Retina (tissue), 1 donor: ENCODE results near the gene SYCP3.
"Not testable (repeated sequence)": the region's sequence is repeated elsewhere in the genome, so short reads cannot be mapped to it uniquely, and the experiment has no call there.

ENCODE experiments used
- DNase-seq: peaks from one replicate; pipeline ENCODE4 v3.0.0-alpha.2; 2016

Gene SYCP3

DNA sequence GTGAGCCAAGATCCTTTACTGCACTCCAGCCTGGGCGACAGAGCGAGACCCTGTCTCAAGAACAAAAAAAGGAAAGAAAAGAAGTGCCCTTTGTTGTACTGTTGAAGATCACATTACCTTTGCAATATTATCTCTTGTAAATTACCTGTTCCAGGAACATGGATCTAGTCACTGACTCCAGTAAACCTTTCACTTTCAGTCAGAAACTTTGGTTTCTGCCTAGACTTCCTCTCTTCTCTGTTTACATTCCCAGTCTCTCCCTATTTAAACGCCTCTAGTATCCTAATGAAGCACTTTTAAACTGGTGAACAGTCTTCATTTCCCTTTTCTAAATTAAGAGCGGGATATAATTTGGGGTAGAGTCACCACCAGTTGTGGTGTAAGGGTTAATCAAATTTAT lies 29.0 kb downstream of the SYCP3 start:
- DNase-seq: no peak

DNA sequence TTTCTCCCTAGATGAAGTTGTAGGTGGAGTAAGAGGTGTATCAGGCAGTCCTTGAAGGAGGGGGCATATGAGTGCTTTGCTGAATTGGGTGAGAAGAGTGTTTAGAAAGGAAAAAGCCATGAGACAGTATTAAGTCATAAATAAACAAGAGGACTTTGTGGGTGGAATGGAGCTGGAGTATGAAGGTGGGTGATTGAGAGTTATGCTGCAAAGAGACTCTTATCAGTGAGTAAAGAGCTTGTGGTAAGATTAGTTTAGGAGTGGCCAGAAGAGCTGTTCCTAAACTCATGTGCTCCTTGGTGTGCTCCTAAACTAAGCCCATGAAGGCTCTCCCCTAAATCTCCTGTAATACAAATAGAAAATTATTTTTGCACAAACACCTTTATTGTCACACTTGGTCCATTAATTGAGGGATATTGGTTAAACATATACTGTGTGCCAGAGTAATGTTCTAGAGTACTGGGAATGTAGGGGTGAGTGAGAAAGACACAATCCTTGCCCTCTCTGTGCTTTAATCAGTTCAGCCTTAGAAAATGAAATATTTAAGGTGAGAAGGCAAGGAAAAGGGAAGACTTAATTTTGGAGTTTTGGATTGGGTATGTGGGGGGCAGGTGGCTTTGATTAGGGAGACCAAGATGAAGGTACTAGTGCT lies 32.0 kb downstream of the SYCP3 start:
- DNase-seq: no peak

DNA sequence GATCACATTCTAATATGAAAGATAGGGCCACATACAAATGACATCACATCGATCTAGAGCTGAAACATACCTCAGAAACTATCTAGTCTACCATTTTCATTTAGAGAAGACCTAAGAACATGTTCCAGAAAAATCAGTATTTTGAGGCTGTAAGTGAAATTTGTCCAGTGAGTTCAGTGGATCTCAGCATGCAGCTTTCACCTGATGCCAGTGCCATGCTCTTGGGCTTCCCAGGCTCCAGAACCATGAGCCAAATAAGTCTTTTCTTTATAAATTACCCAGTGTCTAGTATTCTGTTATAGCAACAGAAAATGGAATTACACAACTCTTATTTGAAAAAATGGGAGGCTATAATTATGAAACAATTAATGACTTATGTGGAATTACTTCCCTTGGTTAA lies 32.9 kb downstream of the SYCP3 start:
- DNase-seq: no peak

DNA sequence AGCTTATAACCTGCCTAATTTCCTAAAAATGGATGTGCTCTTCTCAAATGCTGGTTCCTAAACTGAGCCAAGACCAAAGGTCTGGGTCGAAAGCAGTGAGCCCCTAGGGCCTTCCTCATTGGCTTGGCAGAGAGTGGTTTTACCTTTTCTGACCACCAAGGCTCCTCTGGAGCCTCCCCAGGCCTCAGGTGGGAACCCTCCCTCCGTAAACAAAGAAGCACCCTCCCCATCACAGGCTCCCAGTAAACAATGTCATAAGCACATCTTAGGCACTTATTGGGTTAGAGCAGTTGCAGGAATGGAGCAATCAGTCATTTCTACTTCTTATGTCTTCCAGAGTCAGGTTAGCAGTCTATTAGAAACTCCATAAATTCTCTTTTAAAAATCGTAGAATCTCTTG lies 35.8 kb downstream of the SYCP3 start:
- no peak for DNase-seq

DNA sequence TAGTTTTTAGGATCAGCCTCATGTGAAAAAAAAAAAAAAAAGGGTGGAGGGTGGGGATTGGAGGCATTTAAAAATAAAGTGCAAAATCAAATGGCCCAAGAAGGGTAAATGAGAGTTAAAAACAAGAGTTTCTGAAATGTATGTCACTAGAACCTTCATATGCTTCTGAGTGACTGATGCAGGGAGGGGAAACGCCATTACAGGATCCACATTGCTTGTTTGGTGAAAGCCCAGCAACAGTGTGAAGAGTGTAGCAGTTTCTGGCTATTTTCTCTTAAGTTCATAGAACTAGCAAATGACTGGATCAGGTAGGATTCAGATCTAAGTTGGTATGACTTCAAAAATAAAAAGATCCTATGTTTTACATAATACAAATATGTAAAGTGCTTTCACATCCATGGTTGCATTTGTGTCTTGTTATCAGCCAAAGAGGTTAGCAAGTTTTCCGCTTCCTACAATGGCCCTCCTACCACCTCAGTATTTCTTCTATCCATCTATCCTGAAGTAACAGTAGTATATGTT lies 38.9 kb downstream of the SYCP3 start:
- DNase-seq: no peak

DNA sequence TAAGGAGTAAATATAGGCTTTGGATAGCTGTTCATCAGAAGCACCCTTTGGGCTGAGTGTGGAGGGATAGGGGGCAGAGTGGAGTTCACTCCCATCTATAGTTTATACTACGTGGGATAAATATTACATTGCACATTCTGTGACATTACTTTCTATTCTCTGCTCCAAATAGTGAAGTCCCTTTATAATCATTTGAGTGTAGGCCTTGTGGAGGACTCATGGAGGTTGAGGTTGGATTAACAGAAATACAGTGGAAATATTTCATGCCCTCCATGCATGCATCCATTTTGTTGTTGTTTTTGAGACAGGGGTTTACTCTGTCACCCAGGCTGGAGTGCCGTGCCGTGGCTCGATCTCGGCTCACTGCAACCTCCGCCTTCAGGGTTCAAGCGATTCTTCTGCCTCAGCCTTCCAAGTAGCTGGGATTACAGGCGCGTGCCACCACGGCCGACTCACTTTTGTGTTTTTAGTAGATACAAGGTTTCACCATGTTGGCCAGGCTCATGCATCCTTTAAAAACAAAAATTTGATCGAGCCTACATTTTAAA lies 40.4 kb downstream of the SYCP3 start:
- DNase-seq: no peak

DNA sequence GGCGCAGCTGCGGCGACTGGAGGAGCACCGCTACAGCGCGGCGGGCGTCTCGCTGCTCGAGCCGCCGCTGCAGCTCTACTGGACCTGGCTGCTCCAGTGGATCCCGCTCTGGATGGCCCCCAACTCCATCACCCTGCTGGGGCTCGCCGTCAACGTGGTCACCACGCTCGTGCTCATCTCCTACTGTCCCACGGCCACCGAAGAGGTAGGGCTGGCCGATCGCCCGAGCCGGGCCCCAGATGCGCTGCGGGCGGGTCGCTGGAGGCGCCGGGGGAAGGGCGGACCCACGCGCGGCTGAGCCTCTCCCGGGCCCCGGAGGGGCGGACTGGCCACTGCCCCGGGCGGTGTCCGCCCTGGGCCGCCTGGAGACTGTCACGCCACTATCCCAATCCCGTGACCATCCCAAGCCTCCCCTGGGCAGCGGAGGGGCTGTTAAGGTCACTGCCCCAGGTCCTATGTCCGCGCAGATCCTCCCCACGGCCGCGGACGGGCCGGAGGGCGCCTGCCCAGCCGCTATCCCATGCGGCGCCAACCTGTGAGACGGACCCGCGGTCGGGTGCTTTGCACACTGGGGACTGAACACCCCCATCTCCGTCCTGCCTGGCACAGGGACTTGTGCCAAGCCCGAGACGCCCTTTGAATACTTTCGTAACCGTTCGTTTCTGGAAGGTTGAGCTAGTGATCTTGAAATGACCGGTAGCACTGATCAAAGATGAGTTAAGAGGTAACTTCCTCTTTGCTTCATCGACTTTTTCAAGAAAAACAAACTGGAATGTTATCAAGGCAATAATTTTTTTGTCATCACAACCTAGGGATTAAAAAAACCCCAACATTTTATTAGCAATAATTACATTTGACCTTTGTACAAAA lies 41.1 kb downstream of the SYCP3 start:
- peak; percentile 88 for DNase-seq

DNA sequence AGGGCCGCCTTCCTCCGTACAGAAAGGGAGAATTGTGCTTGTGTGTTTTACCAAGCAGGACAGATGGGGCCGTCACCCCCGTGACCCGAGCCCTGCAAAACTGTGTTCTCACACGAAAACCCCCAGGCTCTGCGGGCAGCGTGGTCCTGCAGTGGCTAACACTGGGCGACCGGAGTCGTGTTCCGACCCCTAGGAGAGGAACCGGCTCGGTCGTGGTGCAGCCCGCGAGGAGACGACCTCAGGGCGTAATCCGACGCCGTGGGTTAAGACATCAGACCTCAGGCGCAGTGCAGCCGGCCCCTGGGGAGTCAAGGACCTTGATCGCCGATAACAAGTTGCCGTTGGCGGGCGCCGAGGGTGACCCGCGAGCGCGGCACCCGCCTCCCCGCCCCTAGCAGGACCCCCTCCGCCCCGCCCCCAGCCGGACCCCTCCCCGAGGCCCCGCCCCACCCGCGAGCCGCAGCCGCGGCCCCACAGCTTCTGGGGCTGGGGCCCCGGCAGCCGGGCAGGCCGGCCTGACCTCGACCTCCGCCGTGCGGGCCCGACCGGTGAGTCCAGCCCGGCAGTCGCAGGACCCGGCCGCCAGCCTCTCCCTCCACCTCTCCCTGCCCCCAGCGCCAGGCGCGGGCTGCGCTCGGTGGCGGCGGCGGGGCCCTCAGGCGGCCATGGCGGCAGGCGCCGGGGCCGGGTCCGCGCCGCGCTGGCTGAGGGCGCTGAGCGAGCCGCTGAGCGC lies 41.9 kb downstream of the SYCP3 start, which contains the start of gene CHPT1:
TSS of gene CHPT1 (plus strand) at position 444 of the 733 bp plus-strand sequence. CDS start at position 666, 222 bp downstream.
- DNase-seq: peak; percentile 88

DNA sequence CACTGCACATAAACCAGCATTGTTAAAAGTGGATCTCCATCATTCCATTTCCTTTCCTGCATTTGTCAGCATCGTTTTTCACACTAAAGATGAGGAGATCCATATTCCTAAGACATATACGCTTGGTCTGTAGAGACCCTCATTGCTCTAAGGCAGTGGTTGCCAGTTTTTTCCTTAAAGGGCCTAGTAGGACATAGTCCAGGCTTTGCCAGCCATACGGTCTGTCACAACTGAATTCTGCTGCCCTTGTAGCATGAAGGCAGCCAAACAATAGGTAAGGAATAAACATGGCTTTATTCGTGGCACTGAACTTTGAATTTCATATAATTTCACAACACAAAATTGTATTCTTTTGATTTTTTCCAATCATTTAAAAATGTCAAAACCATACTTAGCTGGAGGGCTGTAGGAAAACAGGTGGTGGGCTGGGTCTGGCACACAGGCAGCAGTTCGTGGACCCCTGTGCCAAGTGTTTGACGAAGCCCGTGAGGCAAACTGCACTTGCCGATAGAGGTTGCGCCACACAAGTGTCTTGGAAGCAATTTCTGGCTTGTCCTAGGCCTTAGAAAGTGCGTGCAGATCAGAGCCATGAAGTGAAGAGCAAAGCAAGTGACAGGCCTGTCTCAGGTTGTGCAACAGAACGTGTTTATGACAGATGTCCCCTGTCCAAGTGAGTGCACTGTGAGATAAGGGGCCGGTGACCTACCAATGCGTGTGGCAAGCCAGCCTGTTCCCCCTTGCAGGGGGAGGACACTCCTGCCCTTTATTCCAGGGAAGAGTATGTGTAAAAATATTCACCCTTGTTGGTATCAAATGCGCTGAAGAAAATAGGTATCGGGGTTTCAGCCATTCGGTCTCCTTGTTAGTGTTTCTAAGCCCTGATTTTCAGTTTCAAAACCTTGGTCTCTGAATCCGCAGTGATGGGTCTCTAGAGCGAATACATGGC lies 42.7 kb downstream of the SYCP3 start:
- no peak for DNase-seq

DNA sequence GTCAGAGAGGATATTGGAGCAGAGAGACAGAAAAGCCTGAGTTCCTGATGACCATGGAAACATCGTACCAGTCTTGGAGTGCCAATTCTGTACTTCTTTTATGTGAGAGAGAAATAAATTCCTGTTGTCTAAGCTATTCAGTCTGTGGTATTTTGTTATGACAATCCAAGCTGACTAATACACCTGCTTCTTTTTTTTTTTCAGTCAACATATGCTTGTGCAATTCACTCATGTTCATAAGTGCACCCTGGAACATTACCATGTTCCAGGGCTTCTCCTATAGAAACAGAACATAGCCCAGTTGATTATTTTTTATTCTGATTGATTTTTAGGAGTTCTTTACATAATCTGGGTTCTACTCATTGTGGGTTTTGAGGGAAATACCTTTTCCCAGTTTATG lies 43.6 kb downstream of the SYCP3 start:
- no peak for DNase-seq

DNA sequence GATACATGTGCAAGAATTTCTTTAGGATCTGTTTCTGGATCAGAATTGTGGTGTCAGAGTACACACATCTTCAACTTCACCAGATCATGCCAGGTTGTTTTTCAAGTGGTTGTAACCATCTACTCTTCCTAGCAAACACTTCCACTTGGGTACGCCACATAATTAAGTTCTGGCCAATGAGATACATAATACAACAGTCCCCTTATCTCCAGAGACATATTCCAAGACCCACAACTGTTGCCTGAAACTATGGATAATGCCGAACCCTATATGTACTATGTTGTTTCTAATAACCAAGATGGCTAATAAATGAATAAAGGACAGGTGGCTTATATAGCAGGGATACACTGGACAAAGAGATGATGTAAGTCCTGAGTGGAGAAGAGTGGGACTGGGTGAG lies 44.3 kb downstream of the SYCP3 start:
- no peak for DNase-seq

DNA sequence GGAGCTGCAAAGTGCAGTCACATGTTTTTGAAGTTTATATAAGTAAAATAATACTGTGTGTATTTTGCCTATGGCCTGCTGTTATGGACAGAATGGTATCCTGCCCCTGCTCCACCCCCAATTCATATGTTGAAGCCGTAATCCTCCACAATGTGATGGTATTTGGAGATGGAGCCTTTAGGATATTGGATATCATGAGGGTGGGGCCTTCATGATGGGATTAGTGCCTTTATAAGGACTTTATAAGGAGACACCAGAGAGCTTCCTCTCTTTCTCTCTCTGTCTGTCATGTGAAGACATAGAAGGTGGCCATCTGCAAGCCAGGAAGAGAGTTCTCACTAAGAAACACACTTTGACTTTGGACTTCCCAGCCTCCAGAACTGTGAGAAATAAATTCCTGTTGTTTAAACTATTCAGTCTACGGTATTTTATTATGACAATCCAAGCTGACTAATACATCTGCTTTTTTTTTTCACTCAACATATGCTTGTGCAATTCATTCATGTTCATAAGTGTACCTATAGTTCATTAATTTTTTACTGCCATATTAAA lies 44.9 kb downstream of the SYCP3 start:
- DNase-seq: no peak

DNA sequence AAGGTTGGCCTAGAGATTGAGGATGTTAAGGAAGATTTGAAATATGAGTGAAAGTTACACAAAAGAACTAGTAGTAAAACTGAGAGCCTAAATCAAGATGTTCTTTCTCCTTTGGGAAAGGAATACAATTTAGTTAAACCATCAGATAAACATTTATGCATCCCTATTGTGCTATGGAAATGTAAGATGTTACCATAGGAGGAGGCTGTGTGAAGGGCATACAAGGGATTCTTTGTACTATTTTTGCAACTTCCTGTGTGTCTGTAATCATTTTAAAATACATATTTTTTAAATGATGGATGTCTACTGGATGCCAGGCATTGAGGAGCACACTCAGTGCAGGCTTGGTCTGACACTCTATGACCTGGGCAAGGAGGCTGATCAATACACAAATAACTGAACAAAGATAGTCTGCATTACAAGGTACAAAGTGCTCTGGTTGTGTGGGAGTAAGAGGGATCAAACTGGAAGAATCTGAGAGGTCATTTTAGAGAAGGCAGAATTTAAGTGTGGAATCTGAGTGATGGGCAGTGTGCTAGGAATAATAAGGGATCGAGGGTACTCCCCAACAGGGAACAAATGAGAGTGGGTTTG lies 47.7 kb downstream of the SYCP3 start:
- DNase-seq: no peak

DNA sequence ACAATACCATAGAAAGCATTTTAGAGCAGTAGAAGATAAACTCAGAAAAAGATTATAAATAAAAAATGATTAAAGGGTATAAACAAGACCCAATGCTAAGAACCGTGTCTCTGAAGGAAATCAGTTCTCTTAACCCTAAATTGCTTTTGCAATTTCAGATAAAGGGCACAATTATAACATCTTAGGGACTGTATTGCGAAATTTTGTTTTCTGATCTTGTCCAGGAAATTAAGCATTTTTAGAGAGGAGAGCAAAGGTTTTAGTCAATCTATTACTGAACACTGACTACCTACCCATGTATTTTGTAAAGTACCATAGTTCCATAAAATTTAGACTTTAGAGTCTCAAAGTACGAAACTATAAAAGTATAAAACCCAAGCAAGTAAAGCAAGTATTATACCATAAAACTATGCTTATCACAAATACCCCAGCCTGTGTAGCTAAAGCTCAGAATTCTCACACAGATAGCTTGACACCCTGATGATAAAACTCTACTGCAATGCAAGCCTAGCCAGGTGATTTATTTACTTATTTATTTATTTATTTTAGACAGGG lies 48.6 kb downstream of the SYCP3 start:
- no peak for DNase-seq

DNA sequence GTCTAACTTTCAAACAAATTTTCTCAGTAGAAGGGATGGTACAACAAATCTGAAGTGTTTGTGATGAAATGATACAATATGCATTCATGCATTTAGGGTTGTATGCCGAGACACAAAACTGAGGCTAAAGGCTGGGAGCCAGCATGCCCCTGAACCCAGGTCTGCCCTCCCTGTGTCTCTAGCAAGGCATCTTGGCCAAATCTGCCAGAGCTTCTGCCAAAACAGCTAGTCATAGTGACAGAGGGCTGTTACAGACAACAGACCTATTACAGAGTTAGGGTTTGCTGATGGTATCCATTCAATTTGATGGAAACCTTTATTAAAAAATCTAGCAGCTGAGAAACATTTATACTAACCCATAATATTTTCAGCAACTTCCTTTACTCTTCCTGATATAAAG lies 53.1 kb downstream of the SYCP3 start:
- DNase-seq: no peak

DNA sequence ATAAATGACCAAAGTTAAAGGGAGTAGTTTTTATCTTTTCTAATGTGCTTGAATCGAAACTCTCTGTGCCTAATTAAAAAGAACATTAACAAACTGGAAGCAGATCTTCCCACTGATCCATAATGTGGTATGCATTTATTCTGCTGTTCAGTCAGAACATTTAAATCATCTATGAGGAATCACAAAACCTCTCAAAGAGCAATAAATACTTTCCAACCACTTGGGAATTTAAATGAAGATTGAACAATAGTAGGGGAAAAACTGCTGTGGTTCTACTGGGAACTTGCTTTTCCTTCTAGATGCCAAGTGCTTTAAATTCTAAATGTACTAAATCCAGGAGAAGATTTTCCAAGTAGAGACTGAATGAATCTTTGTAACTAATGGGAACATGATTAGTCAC lies 54.2 kb downstream of the SYCP3 start:
- DNase-seq: no peak

DNA sequence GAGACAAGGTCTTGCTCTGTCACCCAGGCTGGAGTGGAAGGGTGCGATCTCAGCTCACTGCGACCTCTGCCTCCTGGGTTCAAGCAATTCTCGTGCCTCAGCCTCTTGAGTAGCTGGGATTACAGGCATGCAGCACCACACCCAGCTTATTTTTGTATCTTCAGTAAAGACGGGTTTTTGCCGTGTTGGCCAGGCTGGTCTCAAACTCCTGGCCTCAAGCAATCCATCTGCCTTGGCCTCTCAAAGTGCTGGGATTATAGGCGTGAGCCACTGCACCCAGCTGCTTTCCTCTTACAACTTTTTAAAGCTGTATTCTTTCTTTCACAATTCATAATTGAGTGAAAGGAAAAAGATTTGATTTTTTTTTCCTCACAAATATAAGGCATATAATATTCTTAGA lies 57.6 kb downstream of the SYCP3 start:
- not testable (repeated sequence) for DNase-seq

DNA sequence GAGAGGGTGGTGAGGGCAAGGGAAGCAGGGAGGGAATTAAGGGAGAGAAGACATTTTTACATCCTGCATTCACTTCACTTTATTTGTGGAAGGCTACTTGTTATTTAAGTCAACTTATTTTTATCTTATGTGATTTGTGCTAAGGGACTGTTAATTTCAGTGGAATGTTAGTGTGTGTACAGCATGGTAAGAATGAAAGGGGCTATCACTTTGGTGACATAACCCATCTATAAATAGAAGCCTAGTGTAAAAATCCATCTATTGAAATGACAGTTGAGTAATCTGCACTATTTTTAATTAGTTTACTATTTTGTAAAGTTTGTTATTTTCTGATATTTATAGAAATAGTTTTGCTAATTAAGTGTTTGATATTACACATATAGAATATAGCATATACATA lies 58.6 kb downstream of the SYCP3 start:
- DNase-seq: no peak

DNA sequence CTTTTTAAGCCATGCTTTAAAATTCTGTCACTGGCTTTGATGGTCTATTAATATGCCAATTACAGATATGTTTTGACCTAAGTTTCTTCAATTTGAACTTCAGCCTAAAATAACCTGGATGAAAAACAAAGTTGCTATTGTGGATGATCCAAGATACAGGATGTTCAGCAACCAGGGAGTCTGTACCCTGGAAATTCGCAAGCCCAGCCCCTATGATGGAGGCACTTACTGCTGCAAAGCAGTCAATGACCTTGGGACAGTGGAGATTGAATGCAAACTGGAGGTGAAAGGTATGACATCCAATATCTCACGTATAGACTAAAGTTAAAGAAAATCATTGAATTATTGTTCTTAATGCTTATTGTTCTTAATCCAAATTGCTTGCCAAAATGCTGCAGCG lies 59.0 kb downstream of the SYCP3 start:
- DNase-seq: no peak
